Measurements from ENCODE around the gene SMC1A.
"Not testable (repeated sequence)": the region's sequence is repeated elsewhere in the genome, so short reads cannot be mapped to it uniquely, and the experiment has no call there.

Gene SMC1A

DNA sequence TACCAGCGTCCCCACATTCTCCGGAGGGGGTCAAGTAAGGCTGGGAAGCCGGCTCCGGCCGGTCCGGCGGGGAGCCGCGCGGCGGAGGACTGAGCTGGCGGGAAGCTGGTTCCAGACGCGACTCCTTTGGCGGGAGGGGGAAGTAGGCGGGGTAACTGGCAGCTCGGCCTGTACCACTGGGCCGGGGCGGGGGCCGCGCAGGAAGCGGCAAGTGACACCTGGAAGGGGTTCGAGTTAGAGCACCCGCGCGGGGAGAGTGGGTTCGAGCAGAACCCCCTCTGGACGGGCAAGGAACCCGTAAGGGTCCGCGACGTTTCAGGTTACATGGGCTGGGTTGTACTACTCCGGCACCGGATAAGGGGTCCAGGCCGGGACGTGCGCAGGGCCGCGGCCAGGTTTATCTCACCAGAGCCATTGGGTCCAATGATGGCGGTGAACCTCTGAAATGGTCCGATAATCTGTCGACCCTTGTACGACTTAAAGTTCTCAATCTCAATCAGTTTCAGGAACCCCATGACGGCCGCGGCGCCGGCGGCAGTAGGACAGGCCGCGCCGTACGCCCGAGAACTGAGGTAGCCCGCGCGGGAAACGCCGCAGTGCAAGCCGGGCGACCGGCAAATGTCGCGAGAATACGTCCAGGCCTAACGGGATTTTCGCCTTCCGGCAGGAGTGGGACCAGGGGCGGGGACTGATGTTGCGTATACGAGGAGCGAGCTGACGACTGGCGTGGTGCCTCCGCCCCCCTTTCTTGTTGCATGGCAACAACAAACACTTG lies at the start of gene SMC1A:
SMC1A (minus strand) TSS at position 569 of the 775 bp plus-strand sequence; CDS start at position 515, 54 bp downstream.
- peak; percentile 99 for DNase-seq

DNA sequence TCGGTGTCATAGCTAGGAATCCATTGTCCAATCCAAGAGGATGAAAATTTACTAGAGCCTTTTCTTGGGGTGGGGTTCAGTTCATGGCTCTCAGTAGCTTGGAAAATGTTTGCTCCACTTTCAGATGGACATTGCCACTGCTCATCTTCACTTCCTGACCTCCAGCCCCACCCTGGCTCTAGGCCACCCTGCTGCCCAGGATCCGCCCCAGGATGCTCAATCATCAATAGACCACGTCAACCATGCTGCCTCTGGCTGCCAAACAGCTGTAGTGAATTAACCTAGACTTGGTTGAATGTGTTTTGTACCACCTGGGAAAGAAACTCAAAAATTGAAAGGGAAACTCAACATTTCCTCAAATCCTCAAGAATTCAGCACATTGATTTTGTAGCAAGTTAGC lies 48.9 kb upstream of the SMC1A start:
- no peak for DNase-seq

DNA sequence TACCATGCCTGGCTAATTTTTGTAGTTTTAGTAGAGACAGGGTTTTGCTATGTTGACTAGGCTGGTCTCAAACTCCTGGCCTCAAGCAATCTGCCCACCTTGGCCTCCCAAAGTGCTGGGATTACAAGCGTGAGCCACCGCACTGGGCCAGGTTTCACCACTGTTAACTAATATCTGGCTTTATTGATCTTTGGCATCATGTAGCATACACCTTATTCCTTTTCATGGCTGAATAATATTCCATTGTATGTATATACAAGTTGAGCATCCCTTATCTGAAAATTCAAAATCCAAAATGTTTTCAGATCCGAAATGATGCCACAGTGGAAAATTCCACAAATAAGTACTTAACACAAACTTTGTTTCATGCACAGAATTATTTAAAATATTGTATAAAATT lies 46.2 kb upstream of the SMC1A start:
- DNase-seq, result not testable (repeated sequence)

DNA sequence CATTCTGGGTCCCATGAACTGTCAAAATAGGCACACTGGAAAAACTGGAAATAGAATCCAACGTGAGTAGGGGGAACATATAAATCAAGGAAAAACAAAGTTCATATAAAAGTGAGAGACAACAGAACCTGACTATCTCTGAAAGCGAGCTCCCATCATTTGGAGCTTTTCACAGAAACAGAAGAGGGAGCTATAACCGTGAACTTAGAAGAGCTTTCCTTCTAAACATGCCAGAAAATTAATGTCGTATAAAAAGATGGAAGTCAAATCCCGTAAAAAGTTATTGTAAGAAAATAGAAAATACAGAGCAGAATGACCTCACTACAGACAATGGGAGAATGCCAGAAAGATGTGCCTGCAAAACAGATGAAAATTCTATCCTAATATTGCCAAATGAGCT lies 35.6 kb upstream of the SMC1A start:
- DNase-seq, result no peak

DNA sequence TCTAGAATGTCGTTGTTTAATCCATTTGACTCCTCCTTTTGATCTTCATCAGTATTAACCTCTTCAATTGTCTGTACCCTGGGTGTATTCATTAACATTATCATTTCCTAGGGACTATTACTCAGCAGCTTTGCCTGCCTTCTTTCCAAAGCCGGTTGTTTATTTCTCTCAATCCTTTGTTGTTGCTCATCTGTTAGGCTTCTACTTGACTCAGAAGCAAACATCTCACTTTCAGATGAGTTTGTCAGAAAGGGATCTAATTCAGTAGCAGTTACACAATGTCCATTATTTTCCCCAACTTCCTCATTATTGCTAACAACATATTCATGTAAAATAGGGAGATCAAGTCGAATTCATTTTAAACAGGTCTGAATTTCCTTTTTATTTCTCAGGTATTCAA lies 33.8 kb upstream of the SMC1A start:
- no peak for DNase-seq

DNA sequence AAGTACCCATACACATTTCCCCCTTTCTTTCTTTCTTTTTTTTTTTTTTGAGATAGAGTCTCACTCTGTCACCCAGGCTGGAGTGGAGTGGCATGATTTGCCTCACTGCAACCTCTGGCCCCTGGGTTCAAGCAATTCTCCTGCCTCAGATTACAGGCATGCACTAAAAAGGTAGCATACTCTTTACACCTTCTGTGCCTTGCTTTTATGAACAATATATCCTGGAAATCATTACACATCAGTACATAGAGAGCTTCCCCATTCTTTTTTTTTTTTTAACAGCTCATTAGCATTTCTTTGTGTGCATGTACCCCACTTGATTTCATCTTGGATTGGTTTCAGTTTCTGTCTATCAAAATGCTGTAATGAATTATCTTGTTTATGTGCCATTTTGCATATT lies 30.4 kb upstream of the SMC1A start:
- no peak for DNase-seq

DNA sequence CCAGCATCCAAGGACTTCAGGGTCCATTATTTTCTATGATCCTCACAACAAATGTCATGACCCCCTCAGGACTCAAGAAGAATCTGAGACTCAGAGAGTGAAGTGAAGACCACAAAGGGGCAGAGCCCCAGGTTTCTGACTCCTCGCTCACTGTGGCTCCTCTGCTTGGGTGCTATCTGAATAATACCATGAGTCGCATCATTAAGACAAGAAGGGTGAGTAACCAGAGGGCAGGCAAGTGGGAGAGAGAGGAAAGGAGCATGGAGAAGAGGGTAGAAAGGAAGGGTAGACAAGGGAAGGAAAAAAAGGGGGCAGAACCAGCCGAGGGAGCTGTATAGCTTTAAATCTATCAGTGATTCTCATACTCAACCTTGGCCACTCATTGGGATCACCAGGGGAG lies 27.2 kb upstream of the SMC1A start:
- no peak for DNase-seq

DNA sequence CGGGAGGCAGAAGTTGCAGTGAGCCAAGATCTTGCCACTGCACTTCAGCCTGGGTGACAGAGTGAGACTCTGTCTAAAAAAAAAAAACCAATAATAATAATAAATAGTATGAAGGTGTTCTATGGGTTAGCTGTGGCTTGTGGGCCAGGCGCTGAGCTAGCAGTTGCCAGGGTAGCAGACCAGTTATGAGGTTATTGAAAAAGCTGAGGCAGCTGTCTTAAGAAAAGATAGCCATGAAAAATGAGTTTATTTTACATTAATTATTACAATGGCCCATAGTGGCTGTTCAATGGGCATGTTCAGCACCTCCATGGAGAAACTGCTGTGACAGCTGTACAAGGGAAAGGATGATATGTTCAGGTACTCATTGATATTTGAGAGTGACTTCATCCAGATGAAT lies 25.0 kb upstream of the SMC1A start:
- DNase-seq, result no peak

DNA sequence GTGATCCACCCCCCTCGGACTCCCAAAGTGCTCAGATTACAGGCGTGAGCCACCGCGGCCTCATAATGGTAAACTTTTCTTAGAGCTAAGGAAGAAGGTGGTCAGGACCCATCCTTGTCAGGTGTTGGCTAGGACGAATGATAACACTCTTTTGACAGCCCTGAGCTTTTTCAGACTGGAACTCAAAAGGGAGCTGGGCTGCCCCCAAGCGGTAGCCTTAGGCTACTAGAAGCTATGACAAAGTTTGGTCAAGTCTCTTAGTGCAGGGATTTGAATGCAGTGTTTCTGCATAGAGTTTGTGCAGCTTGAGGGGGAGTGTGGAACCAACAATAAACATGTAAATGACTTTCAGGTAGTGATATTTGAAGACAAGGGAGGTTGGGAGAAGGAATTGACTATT lies 23.5 kb upstream of the SMC1A start:
- DNase-seq, result peak; percentile 73

DNA sequence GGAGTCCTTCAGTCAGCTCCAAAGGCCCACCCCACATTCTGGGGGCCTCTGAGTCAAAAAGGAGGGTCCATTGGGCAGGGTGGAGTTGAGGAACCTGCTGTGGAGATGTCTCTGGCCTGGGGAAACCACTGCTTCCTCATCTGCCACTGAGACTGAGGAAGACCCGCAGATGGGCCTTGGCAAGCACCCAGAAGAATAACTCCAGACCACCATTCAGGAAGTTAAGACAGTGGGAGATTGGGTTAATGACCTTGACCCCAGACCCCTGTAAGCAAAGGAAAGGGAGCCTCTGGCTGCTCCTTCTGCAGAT lies 19.8 kb upstream of the SMC1A start:
- DNase-seq, result no peak

DNA sequence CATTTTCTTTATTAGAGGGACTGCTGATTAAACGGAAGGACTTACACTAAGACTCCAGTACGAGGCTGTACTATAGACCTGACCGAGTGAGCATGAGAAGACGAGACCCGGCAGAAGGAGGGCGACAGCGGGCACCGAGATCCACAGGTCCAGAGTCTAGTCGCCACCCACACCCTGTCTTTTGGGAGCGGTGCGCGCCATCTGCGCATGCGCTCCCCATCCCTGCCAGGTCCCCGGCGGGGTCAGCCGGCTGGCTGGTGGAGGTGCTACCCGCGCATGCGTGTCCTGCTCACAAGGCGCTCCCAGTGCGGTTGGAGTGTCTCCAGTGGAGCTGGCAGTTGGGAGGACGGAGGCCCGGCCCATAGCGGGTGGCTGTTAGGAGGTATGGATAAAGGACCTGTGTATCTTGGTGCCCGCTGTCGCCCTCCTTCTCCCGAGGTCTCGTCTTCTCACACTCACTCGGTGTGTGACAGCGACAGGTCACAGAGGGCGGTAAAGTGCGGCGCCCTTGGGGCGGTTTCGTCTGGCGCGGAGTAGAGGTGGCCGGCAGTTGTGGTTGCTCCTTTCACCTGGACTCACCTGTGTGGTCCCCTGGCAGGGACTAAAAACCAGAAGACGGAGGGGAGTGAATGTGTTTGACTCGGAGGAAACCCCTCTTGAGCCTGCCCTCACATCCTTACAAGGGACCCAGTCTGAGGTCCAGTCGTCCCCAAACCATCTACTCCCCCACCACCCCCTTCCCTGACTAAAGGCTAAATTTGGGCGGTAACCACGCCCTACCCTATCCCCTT lies 19.3 kb upstream of the SMC1A start:
- peak; percentile 92 for DNase-seq

DNA sequence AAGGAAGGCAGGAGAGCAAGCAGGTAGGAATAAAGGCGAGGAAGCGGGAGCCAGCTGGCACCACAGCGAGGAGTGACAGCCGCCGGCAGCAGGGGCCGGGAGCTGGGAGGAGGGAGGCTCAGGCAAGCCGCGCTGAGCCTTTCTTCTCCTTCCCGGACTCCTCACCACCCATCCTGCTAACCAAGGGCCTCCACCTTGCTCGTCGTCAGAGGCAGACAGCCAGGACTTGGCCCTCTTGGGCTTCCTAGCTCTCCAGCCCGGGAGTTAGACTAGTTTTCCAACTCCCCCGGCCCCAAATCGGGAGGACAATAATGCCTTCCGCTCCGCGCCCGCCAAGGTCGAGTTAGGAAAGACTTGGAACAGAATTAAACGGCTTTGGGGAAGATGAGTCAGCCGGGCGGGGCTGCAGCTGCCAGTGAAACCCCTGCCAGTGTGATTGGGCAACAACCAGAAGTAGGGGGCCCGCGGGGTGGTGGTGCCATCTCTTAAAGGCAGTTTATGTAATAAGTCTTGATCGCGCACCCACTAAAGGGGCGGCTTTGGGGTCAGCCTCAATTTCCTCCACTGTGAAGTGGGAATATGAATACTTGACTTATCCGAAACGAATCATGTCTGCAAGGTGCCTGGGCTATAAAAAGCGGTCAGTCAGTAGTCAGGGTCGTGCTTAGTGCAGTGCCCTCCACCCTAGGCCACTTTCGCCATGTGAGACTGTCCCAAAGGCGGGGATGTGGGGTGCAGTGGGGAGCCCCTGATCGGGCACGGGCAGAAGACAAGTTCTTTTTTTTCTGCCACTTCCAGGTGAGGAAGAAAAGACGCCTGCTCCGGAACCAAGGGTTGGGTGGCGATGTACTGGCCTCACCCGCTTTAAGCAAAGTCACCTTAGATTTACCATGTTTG lies 18.4 kb upstream of the SMC1A start:
- DNase-seq, result peak; percentile 72

DNA sequence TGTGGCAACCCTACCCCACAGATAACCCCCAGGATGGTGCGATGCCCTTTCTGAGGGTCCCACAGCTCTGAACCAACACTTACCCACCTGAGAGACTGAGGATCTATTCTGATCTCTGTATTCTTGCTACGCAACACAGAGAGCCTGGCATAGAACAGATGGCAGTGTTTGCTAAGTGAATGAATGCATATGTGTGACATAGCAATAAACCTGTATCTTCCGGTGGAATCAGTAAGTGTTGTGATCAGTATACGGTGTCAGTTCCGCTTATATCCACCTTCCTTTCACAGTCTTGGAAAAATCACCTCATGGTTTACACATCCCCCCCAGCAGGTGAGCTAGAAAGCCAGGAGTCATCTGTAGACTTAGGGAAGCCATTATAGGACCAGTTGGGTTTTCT lies 17.6 kb upstream of the SMC1A start:
- DNase-seq, result no peak

DNA sequence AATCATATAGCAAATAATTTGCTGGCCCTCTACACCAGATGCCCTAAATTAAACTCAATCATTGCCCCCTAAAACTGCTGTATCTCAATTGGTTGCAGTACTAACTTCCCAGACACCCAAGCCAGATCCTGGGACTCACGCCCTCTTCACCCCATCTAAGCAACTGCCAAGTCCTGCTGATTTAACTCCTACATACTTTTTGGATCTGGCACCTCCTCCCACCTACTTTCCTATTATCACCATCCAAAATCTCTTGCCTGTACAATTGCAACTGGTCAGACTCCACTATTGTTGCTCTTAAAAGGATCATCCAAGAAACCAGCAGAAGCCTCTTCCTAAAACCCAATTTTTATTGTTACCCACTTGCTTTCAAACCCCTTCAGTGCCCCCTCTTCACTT lies 16.4 kb upstream of the SMC1A start:
- no peak for DNase-seq

DNA sequence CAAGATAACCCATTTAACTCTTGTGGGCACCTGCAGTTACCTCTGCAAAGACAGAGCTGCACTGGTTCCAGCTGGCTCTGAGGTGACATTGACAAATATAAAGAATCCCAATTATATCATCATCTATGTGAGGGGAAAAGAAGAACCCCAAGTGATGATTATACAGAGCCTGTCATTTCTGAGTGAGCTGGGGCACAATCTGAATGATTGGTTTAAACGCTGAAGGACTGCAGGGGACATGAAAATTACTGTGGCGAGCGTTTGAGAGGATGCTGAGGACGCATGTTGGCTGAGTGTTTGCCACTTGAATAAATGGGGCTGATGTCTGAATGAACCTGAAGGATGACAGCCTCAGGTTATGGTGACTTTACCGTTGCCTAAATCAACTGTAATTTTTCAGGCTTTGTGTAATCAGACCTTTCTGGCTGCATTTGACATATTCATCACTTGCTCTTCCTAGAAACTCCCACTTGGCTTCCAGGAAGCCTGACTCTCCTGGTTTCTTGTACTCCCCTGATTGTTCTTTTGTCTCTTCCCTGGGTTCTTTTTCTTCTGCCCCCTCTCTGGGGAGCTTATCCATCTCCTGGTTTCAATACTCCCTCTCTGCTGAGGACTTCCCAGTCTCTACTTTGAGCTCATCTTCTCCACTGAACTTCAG lies 15.8 kb upstream of the SMC1A start:
- peak; percentile 44 for DNase-seq

DNA sequence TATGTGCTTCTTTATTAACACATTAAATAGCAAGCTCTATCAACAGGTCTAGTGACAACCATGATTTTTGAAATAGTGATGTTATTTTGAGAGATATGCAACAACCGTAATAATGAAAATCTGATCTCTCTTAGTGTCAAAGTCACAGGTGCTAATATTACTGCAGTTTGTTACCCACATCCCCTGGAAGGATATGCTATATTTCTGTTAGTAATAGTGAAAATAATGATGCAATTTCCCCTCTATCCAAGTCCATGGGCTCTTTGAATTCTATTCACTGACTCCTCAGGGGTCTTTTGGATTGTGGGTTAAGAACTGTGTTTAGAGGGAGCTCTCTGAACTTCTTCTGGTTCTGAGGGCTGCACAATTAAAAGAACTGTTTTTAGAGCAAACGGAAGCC lies 14.8 kb upstream of the SMC1A start:
- peak; percentile 61 for DNase-seq

DNA sequence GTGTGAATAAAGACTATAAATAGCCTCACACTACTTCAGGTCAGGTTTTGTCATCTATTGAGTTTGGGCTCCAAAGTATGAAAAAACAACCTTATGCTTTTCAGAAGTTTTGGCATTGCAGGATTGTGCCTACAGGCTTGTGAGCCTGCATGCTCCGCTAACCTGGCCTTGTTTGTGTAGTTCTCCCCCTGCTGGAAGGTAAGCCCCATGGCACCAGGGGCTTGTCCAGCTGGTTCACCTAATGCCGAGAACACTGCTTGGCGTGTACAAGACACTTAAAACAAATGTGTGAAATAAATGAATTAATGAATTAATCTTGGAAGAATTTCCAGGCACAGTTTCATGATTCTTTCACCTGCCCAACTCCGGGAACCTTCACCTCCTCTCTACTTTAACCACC lies 13.5 kb upstream of the SMC1A start:
- DNase-seq, result peak; percentile 87

DNA sequence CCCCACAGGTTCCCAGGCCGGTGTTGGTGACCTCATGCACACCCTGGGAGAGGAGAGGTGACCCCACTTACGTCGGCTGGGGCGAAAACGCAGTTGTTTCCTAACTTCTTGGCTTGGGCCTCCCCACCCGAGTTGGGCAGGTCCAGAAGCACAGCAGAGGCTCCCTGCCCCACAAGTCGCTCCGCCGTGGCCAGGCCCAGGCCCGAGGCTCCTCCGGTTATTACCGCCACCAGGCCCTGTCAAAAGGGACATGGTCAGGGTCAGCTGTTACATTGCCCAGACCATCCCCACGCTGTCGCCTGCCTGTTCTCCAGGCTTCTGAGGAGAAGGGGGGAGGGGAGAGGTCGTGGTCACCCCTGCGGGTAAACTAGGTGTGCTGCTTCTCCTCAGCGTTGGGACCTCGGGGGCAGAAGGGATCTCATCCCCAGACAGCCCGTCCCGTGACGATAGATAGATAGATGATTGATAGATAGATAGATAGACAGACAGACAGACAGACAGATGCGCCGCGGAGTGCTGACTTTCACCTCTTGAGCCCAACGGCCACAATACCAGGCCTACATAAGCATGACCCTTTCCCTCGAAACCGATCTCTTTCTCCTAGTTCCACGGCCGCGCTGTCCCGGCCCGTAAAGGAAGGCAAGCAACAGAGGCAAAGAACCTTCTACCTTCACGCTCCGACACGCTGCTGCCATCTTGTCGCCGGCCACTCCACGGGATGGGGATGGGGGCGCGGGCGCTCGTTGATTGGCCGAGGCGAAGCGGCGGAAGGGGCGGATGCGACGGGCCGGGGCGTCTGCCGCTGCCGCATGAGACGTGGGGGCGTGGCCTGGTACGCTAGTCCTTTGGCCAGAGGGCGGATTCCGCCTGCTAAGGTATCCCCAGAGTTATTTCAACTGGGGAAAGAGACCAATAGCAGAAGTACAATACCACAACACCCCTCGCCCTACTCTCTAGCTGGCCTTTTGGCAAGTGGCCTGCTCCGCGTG lies 11.5 kb upstream of the SMC1A start, which contains the start of gene HSD17B10:
HSD17B10 (minus strand) TSS at position 720 of the 989 bp plus-strand sequence; CDS start at position 695, 25 bp downstream.
- DNase-seq, result peak; percentile 93

DNA sequence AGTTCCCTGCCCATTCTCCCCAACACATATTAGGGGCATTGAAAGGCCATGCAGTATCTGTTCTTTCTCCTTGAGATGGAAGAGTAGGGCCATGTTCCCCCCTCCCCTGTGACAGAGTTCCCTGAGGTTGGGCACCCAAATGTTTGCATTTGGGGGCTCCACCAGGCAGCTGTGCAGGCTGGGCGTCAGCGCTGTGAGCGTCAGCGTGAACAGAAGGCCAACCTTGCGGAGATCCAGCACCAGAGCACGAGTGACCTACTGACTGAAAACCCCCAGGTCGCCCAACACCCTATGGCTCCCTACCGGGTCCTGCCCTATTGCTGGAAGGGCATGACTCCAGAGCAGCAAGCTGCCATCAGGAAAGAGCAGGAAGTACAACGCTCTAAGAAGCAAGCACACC lies 7.8 kb upstream of the SMC1A start:
- no peak for DNase-seq

DNA sequence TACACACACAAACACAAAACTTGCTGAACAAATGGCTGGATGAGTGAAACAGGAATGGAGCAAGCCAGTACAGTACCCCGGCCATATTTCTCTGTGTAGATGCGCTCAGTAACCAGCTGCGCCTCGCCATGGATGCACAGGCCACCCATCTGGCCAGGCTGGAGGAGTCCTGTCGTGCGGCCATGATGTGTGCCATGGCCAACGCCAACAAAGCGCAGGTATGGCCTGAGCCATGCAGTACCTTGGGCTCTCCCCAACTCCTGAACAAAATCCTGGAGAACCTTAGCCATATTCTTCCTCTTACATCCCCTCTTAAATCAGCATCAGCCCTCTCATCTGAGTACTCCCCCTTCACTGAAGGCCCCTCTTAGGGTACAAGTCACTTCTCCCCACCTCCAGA lies 7.3 kb upstream of the SMC1A start:
- DNase-seq, result no peak

DNA sequence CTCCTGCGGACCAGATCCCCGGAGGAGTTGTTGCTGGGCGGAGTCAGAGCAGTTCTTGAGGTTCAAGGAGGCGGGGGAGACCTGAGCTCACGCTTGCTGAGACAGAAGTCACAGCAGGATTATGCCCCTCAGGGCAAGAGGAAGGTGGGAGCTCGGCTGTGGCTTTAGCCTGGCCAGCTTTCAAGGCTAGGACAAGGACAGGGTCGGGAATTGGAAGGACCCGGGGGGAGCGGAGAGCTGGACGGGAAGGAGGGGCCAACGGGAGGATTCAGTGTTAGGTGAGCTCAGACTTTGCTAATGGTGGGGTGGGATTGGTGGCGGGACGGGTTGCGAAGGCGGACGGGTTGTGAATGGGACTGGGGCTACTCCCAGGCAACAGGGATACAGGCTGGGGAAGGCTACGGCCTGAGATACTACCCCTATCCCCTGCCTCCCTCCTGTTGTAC lies 430 bp upstream of the SMC1A start, which contains the start of gene RIBC1:
RIBC1 (plus strand) TSS at position 13 of the 446 bp plus-strand sequence. CDS start 3,404 bp downstream, outside the sequence.
- no peak for DNase-seq

All from activated CD4-positive, alpha-beta T cell treated with anti-CD3 and anti-CD28 coated beads, Interleukin-2, Interleukin-6, amounts not matched to agents 100 ng/mL and 50 ng/mL, durations not matched to agents 16 hours and 8 hours (primary cell).